ENCODE results near the gene BCR. TPM values are rescaled to one million over a fixed set of nuclear protein-coding genes. Genes with fewer than 3 reads are reported as not detected.
"Not testable (repeated sequence)": the region's sequence is repeated elsewhere in the genome, so short reads cannot be mapped to it uniquely, and the experiment has no call there.

BCR gene
- total RNA-seq, 2 donors from 2014 or later: 43.3 to 50.3 TPM

DNA sequence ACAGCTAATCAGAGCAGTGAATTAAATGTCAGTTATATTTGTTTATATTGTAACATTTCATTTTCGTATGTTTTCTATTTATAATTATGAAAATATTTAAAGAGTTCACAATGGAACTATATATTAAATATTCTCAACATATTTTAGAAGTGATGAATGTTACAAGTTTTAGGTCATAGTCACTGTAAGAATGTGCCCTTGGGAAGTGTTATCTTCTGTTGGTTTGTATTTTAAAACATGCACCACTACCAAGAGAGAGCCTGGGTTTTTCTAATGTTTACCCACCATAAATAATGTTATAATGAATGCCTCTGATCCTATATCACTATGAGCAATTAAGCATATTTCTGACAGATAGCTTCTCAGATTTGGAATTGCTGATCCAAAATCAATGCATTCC is 171.0 kb downstream of the BCR start:
- H3K4me1 Mint-ChIP-seq: peaks cover 6% of the 10 kb centered on the region
- peaks cover 13% of the 10 kb centered on the region for H3K27me3 Mint-ChIP-seq
- no peaks in the 10 kb centered on the region for H3K36me3 Mint-ChIP-seq (ENCODE audit: low read depth)
- no peak for ATAC-seq (replicated peaks)
- H3K4me3 Mint-ChIP-seq: no peak overlapping the region
- H3K27ac Mint-ChIP-seq: no peak overlapping the region
- H3K9me3 Mint-ChIP-seq: no peaks in the 10 kb centered on the region

DNA sequence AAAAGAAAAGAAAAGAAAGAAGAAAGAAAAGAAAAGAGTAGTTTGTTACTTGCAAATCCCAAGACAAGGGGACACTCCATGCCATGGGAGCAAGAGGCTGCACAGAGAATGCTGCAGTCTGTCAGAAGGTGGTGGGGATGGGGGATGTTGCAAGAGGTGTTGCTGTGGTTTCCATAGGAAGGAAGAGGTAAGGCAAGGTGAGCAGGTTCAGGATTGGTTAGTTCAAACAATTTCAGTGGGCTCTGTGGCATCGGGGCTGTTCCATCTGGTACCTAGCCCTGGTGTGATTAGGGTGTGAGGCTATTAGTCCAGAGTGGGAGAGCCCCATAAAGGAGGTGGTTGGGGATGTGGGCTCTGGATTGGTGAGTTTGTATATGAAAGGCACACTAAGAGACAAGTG is 172.7 kb downstream of the BCR start:
- Mint-ChIP-seq H3K27ac (no peak overlapping the region), H3K4me1 (peaks cover 6% of the 10 kb centered on the region), H3K27me3 (peaks cover 13% of the 10 kb centered on the region), H3K4me3 (no peak overlapping the region), H3K36me3 (ENCODE audit: low read depth) (no peaks in the 10 kb centered on the region), H3K9me3 (no peaks in the 10 kb centered on the region)
- ATAC-seq (replicated peaks): no peak

- peaks cover 6% of the 10 kb centered on the region for H3K4me1 Mint-ChIP-seq
- no peak overlapping the region for H3K27ac Mint-ChIP-seq
- no peak overlapping the region for H3K4me3 Mint-ChIP-seq
- peaks cover 13% of the 10 kb centered on the region for H3K27me3 Mint-ChIP-seq
- no peaks in the 10 kb centered on the region for H3K36me3 Mint-ChIP-seq (ENCODE audit: low read depth)
- no peaks in the 10 kb centered on the region for H3K9me3 Mint-ChIP-seq
- no peak for ATAC-seq (replicated peaks)
Measured at GRCh38 chr22:23353696-23354095, 173.4 kb downstream of the BCR start.

GRCh38 chr22:23356094-23356493 is 175.8 kb downstream of the BCR start:
- Mint-ChIP-seq H3K36me3 (ENCODE audit: low read depth) (no peaks in the 10 kb centered on the region), H3K27ac (no peak overlapping the region), H3K27me3 (peaks cover 9% of the 10 kb centered on the region), H3K4me1 (peaks cover 6% of the 10 kb centered on the region), H3K9me3 (no peaks in the 10 kb centered on the region), H3K4me3 (no peak overlapping the region)
- ATAC-seq (replicated peaks): no peak

DNA sequence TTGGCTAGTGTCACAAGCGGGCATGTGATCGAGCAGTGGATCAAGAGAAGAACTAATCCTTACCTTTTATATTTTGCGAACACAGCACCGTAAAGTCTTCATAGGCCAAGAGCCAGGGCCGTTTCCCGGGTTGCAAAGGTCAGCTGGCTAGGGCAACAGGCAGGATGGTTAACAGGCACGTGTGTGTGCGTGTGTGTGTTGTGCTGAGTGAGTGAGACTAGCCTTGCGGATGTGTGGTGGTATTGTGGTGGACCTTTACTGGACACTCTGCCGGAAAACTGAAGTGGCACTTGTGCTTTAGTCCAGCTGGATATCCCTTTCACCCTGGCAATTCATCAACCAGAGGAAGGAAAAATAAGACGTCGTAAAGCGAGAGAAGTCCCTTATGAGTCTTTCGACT is 176.7 kb downstream of the BCR start:
- Mint-ChIP-seq H3K27ac (no peak overlapping the region), H3K4me3 (no peak overlapping the region), H3K9me3 (no peaks in the 10 kb centered on the region), H3K27me3 (peaks cover 14% of the 10 kb centered on the region), H3K36me3 (ENCODE audit: low read depth) (no peaks in the 10 kb centered on the region), H3K4me1 (peaks cover 6% of the 10 kb centered on the region)
- no peak for ATAC-seq (replicated peaks)

GRCh38 chr22:23359583-23360123 is 179.3 kb downstream of the BCR start:
- H3K27ac Mint-ChIP-seq: no peak overlapping the region
- no peaks in the 10 kb centered on the region for H3K36me3 Mint-ChIP-seq (ENCODE audit: low read depth)
- peak; percentile 32 for ATAC-seq (replicated peaks)
- H3K27me3 Mint-ChIP-seq: peaks cover 9% of the 10 kb centered on the region
- no peak overlapping the region for H3K4me3 Mint-ChIP-seq
- no peaks in the 10 kb centered on the region for H3K4me1 Mint-ChIP-seq
- no peaks in the 10 kb centered on the region for H3K9me3 Mint-ChIP-seq

DNA sequence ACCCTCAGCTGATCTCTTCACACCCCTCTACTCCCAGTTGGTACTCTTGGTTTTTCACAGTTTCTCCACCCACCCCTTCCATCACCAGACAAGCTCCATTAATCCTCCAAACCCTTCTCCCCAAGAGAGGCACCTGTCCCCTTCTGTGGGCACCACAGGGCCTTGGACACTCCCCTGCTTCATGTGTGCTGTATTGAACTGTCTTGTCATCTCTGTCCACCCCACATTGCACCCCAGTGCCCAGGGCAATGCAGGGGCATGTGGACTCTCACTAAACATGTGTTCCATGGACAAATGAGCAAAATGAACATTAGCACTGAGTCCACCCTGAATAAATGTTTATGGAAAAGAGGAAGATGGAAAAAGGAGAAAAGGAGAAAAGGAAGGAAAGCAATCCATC is 181.4 kb downstream of the BCR start:
- Mint-ChIP-seq H3K27ac (no peak overlapping the region), H3K4me3 (no peak overlapping the region), H3K4me1 (no peaks in the 10 kb centered on the region), H3K36me3 (ENCODE audit: low read depth) (no peaks in the 10 kb centered on the region), H3K27me3 (peaks cover 16% of the 10 kb centered on the region), H3K9me3 (no peaks in the 10 kb centered on the region)
- no peak for ATAC-seq (replicated peaks)

DNA sequence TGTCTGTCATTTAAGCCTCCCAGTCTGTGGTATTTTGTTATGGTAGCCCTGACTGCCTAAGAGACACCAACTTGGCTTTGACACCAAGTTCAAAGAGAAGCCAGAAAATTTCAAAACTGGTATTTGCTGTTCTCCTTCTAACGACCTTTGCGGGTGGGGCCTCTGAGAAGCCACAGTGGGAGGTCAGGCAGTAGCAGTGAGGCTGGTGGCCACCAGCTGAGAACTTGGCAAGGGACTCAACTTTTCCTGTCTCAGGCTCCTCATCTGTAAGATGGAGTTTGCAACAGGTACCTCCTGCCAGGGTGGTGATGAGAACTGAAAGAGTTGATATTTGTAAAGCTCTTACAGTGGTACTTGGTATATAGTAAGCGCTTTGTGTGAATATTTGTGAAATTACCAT is 183.4 kb downstream of the BCR start:
- no peak overlapping the region for H3K27ac Mint-ChIP-seq
- H3K27me3 Mint-ChIP-seq: peaks cover 23% of the 10 kb centered on the region
- H3K4me3 Mint-ChIP-seq: no peak overlapping the region
- H3K4me1 Mint-ChIP-seq: no peaks in the 10 kb centered on the region
- no peaks in the 10 kb centered on the region for H3K9me3 Mint-ChIP-seq
- no peak for ATAC-seq (replicated peaks)
- H3K36me3 Mint-ChIP-seq (ENCODE audit: low read depth): no peaks in the 10 kb centered on the region

DNA sequence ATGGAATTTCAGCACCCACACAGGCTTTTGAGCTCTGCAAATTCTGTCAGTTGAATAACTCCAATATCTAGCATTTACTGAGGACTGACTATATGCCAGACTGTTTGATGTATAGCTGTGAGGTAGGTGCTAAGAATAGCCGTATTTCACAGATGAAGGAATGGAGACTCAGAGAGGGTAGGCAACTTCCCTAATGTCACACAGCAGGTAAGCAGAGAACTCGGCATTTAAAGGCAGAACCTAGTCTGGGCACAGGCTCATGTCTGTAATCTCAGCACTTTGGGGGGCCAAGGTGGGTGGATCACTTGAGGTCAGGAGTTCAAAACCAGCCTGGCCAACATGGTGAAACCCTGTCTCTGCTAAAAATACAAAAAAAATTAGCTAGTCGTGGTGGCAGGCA is 184.1 kb downstream of the BCR start:
- no peaks in the 10 kb centered on the region for H3K9me3 Mint-ChIP-seq
- no peak overlapping the region for H3K27ac Mint-ChIP-seq
- H3K27me3 Mint-ChIP-seq: peaks cover 23% of the 10 kb centered on the region
- no peaks in the 10 kb centered on the region for H3K4me1 Mint-ChIP-seq
- no peaks in the 10 kb centered on the region for H3K36me3 Mint-ChIP-seq (ENCODE audit: low read depth)
- no peak overlapping the region for H3K4me3 Mint-ChIP-seq
- ATAC-seq (replicated peaks): no peak

DNA sequence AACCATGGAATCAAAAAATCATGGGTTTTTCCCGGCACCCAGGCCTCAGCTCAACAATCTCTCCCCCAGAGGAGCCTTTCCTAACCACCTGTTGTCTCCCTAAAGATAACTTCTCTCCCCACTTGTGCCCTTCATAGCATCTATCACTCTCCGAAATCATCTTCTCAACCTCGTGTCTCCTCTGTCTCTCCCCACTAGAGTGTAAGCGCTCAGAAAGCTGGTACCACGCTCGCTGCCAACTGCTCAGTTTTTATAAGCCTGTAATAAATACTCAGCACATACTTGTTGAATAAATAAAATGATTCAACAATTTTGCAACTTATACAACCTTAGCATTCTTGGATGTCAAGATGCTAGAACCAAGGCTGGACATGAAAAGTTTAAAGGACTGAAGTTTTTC is 185.2 kb downstream of the BCR start:
- H3K4me3 Mint-ChIP-seq: no peak overlapping the region
- no peaks in the 10 kb centered on the region for H3K4me1 Mint-ChIP-seq
- H3K27ac Mint-ChIP-seq: no peak overlapping the region
- no peak for ATAC-seq (replicated peaks)
- peaks cover 29% of the 10 kb centered on the region for H3K27me3 Mint-ChIP-seq
- H3K9me3 Mint-ChIP-seq: no peaks in the 10 kb centered on the region
- no peaks in the 10 kb centered on the region for H3K36me3 Mint-ChIP-seq (ENCODE audit: low read depth)

DNA sequence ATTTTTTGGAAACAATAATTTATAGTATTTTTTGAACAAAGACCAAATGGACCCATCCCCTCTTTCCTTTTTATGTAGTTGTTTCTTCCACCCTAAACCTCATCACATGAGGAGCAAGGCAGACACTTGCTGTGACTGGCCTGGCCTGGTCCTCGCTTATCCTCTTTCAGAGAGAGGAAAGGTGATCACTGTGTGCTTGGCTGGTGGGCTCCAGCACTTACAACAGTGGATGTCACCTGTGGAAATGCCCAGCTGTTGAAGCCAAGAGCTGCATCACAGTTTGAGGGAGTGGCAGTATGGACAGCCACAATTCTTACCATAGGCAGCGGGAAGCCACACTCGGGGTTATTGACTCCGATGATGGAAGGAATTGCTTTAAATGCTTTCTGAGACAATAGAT is 185.7 kb downstream of the BCR start:
- H3K27ac Mint-ChIP-seq: no peak overlapping the region
- no peaks in the 10 kb centered on the region for H3K4me1 Mint-ChIP-seq
- H3K9me3 Mint-ChIP-seq: no peaks in the 10 kb centered on the region
- H3K27me3 Mint-ChIP-seq: peaks cover 27% of the 10 kb centered on the region
- H3K4me3 Mint-ChIP-seq: no peak overlapping the region
- H3K36me3 Mint-ChIP-seq (ENCODE audit: low read depth): no peaks in the 10 kb centered on the region
- no peak for ATAC-seq (replicated peaks)

- H3K4me3 Mint-ChIP-seq; ATAC-seq (replicated peaks); H3K4me1 Mint-ChIP-seq; H3K9me3 Mint-ChIP-seq; H3K27ac Mint-ChIP-seq; H3K36me3 Mint-ChIP-seq (ENCODE audit: low read depth): not testable (repeated sequence)
- H3K27me3 Mint-ChIP-seq: peaks cover 21% of the 10 kb centered on the region
Measured at GRCh38 chr22:23367196-23367595, 186.9 kb downstream of the BCR start.

Other genes with a start within 250 kb of the BCR start
- 1 to 10 TPM in 1 of 2 donors, under 1 TPM in 1; 0.37 to 2.0 TPM for gene GNAZ, start 110.0 kb upstream of the BCR start, total RNA-seq
- gene RSPH14, start 38.5 kb upstream of the BCR start, total RNA-seq: not detected
- under 1 TPM; 0.61 to 0.80 TPM for gene RAB36, start 35.0 kb upstream of the BCR start, total RNA-seq

Data from activated T-helper 17 cell treated with anti-CD3 and anti-CD28 coated beads, Interleukin-2, amount 50 U/mL, for 72 hours (primary cell).